Measurements from ENCODE around the gene OSBPL9. TPM values are rescaled to one million over a fixed set of nuclear protein-coding genes. Genes with fewer than 3 reads are reported as not detected.
"Not testable (repeated sequence)": the region's sequence is repeated elsewhere in the genome, so short reads cannot be mapped to it uniquely, and the experiment has no call there.

OSBPL9 gene
- total RNA-seq, 1 donor from 2014 or later = 103 TPM

- Mint-ChIP-seq H3K4me3 (ENCODE audit: unreplicated experiment) (no peak overlapping the region), H3K36me3 (ENCODE audit: unreplicated experiment) (peaks cover 4% of the 10 kb centered on the region), H3K4me1 (ENCODE audit: unreplicated experiment) (peaks cover 24% of the 10 kb centered on the region), H3K27ac (ENCODE audit: unreplicated experiment) (no peak overlapping the region), H3K9me3 (ENCODE audit: unreplicated experiment) (peaks cover 12% of the 10 kb centered on the region), H3K27me3 (ENCODE audit: unreplicated experiment) (no peaks in the 10 kb centered on the region)
- no peak for DNase-seq (ENCODE audit: extremely low spot score, unreplicated experiment)
- no peak for TF ChIP-seq CTCF (IDR thresholded peaks at IDR 0.05)
Measured at GRCh38 chr1:51697166-51697565, 80.3 kb downstream of the OSBPL9 start.

- H3K36me3 Mint-ChIP-seq (ENCODE audit: unreplicated experiment) = peaks cover 4% of the 10 kb centered on the region
- no peak for DNase-seq (ENCODE audit: extremely low spot score, unreplicated experiment)
- H3K9me3 Mint-ChIP-seq (ENCODE audit: unreplicated experiment) = peaks cover 12% of the 10 kb centered on the region
- no peak for TF ChIP-seq CTCF (IDR thresholded peaks at IDR 0.05)
- peak overlapping the region; percentile 27 for H3K27ac Mint-ChIP-seq (ENCODE audit: unreplicated experiment)
- H3K27me3 Mint-ChIP-seq (ENCODE audit: unreplicated experiment) = no peaks in the 10 kb centered on the region
- H3K4me1 Mint-ChIP-seq (ENCODE audit: unreplicated experiment) = peaks cover 14% of the 10 kb centered on the region
- H3K4me3 Mint-ChIP-seq (ENCODE audit: unreplicated experiment) = no peak overlapping the region
Measured at GRCh38 chr1:51699391-51699790, 82.5 kb downstream of the OSBPL9 start.

- H3K4me3 Mint-ChIP-seq (ENCODE audit: unreplicated experiment); H3K27ac Mint-ChIP-seq (ENCODE audit: unreplicated experiment); DNase-seq (ENCODE audit: extremely low spot score, unreplicated experiment); H3K36me3 Mint-ChIP-seq (ENCODE audit: unreplicated experiment); H3K27me3 Mint-ChIP-seq (ENCODE audit: unreplicated experiment): not testable (repeated sequence)
- Mint-ChIP-seq H3K9me3 (ENCODE audit: unreplicated experiment) (peaks cover 12% of the 10 kb centered on the region), H3K4me1 (ENCODE audit: unreplicated experiment) (peaks cover 14% of the 10 kb centered on the region)
Measured at GRCh38 chr1:51701782-51702181, 84.9 kb downstream of the OSBPL9 start.

GRCh38 chr1:51702220-51702619 lies 85.3 kb downstream of the OSBPL9 start:
- not testable (repeated sequence) for H3K27me3 Mint-ChIP-seq (ENCODE audit: unreplicated experiment); H3K36me3 Mint-ChIP-seq (ENCODE audit: unreplicated experiment); H3K27ac Mint-ChIP-seq (ENCODE audit: unreplicated experiment); DNase-seq (ENCODE audit: extremely low spot score, unreplicated experiment); H3K4me3 Mint-ChIP-seq (ENCODE audit: unreplicated experiment)
- Mint-ChIP-seq H3K4me1 (ENCODE audit: unreplicated experiment) (peaks cover 14% of the 10 kb centered on the region), H3K9me3 (ENCODE audit: unreplicated experiment) (peaks cover 12% of the 10 kb centered on the region)

- no peak for TF ChIP-seq CTCF (IDR thresholded peaks at IDR 0.05)
- Mint-ChIP-seq H3K4me1 (ENCODE audit: unreplicated experiment) (peaks cover 5% of the 10 kb centered on the region), H3K27me3 (ENCODE audit: unreplicated experiment) (no peaks in the 10 kb centered on the region), H3K27ac (ENCODE audit: unreplicated experiment) (no peak overlapping the region), H3K36me3 (ENCODE audit: unreplicated experiment) (peaks cover 1% of the 10 kb centered on the region), H3K9me3 (ENCODE audit: unreplicated experiment) (peaks cover 5% of the 10 kb centered on the region), H3K4me3 (ENCODE audit: unreplicated experiment) (no peak overlapping the region)
- DNase-seq (ENCODE audit: extremely low spot score, unreplicated experiment) = no peak
Measured at GRCh38 chr1:51705035-51705434, 88.1 kb downstream of the OSBPL9 start.

- Mint-ChIP-seq H3K4me3 (ENCODE audit: unreplicated experiment) (no peak overlapping the region), H3K36me3 (ENCODE audit: unreplicated experiment) (no peaks in the 10 kb centered on the region), H3K9me3 (ENCODE audit: unreplicated experiment) (no peaks in the 10 kb centered on the region), H3K27me3 (ENCODE audit: unreplicated experiment) (no peaks in the 10 kb centered on the region), H3K27ac (ENCODE audit: unreplicated experiment) (no peak overlapping the region), H3K4me1 (ENCODE audit: unreplicated experiment) (no peaks in the 10 kb centered on the region)
- TF ChIP-seq CTCF (IDR thresholded peaks at IDR 0.05) = no peak
- DNase-seq (ENCODE audit: extremely low spot score, unreplicated experiment) = no peak
Measured at GRCh38 chr1:51708911-51709760, 92.2 kb downstream of the OSBPL9 start.
